Activated CD4-positive, alpha-beta T cell treated with anti-CD3 and anti-CD28 coated beads for 36 hours (primary cell): ENCODE data around the gene ALCAM. TPM values are rescaled to one million over a fixed set of nuclear protein-coding genes. Genes with fewer than 3 reads are reported as not detected.

Experiments
- ATAC-seq: fragments of 200-7000 bp; cut with Tn5 transposase; one replicate; pipeline ENCODE4 v1.10.0; 2021; ENCODE audit warnings: mild to moderate bottlenecking, moderate library complexity
- CTCF ChIA-PET: fragments of 350-600 bp; sonication (Branson Sonifier 250); formaldehyde crosslinking; loops from one replicate; lab custom pipeline; 2021; ENCODE audit warnings: antibody characterized with exemption; lab: Charles Lee
- POLR2A ChIA-PET: fragments of 350-600 bp; sonication (Branson Sonifier 250); formaldehyde crosslinking; loops from one replicate; lab custom pipeline; 2021; ENCODE audit warnings: antibody characterized with exemption, inconsistent platforms; lab: Charles Lee
- DNase-seq: peaks from one replicate; pipeline ENCODE4 v3.0.0-alpha.2; 2020
- H3K27ac Mint-ChIP-seq: one replicate; pipeline ENCODE4 v1.8.0; 2021; ENCODE audit warnings: mixed read lengths
- H3K27me3 Mint-ChIP-seq: one replicate; pipeline ENCODE4 v1.8.0; 2021; ENCODE audit warnings: mixed read lengths
- H3K36me3 Mint-ChIP-seq: one replicate; pipeline ENCODE4 v1.8.0; 2021; ENCODE audit warnings: low read depth, mixed read lengths
- H3K4me1 Mint-ChIP-seq: one replicate; pipeline ENCODE4 v1.8.0; 2021; ENCODE audit warnings: mixed read lengths
- H3K4me3 Mint-ChIP-seq: one replicate; pipeline ENCODE4 v1.8.0; 2021; ENCODE audit warnings: mild to moderate bottlenecking, moderate library complexity, mixed read lengths
- H3K9me3 Mint-ChIP-seq: one replicate; pipeline ENCODE4 v1.8.0; 2021; ENCODE audit warnings: low read depth, mixed read lengths
- intact Hi-C, 2 experiments: fragments of 100-400 bp; cut with DNase I in 1 of 2; cut with micrococcal nuclease in 1 of 2; formaldehyde crosslinking; loops; one replicate each; pipeline versions ENCODE4 v1.14.2 to v1.15.1; 2022 to 2024; cut with DNase I, micrococcal nuclease
- total RNA-seq, 2 experiments: library from RNA; stranded (reverse); gene quantifications; one replicate each; pipeline ENCODE4 v1.2.3, GENCODE V29; 2021

Gene ALCAM
- total RNA-seq, 2 experiments from 2014 or later: 22.0 TPM

- intact Hi-C loops: no loop called here
- Mint-ChIP-seq H3K27me3 (peaks cover 3% of the 10 kb centered on the region), H3K27ac (no peak overlapping the region), H3K9me3 (no peaks in the 10 kb centered on the region), H3K4me1 (no peaks in the 10 kb centered on the region), H3K4me3 (no peak overlapping the region), H3K36me3 (no peaks in the 10 kb centered on the region)
- ATAC-seq (no peak), DNase-seq (no peak)
- POLR2A ChIA-PET: no interaction called here
- CTCF ChIA-PET: interaction anchor here (1.7 kb wide), 1 partner anchor 15 kb away, joined by 7 read pairs; no protein-coding TSS in a partner anchor
Measured at GRCh38 chr3:105502333-105502732, 135.6 kb downstream of the ALCAM start.

DNA sequence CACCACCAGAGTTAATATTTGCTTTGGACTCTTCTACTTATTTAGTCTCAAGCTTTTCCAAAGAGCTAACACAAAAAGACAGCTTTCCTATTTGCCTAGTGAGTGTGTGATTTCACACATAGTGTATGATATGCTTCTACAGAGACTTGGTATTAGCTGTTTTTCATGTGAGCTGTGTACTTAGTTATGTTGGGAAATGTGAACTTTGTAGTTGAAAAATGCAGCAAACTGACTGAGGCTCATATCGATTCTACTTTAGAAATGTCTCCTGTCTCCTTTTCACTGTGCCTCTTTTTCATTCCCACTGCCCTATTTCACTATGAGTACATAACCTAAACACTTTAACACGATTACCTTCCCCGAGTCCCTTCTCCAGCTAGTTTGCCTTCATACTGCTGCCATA lies 136.5 kb downstream of the ALCAM start:
- no peak overlapping the region for H3K27ac Mint-ChIP-seq
- H3K4me1 Mint-ChIP-seq: no peaks in the 10 kb centered on the region
- intact Hi-C loops: no loop called here
- no peak for ATAC-seq
- CTCF ChIA-PET: interaction anchor here (1.7 kb wide), 1 partner anchor 14 kb away, joined by 7 read pairs; no protein-coding TSS in a partner anchor
- no peaks in the 10 kb centered on the region for H3K36me3 Mint-ChIP-seq
- no peaks in the 10 kb centered on the region for H3K9me3 Mint-ChIP-seq
- no peak overlapping the region for H3K4me3 Mint-ChIP-seq
- POLR2A ChIA-PET: no interaction called here
- H3K27me3 Mint-ChIP-seq: peaks cover 4% of the 10 kb centered on the region
- DNase-seq: no peak

GRCh38 chr3:105504440-105504951 lies 137.8 kb downstream of the ALCAM start:
- Mint-ChIP-seq H3K4me3 (no peak overlapping the region), H3K9me3 (no peaks in the 10 kb centered on the region), H3K27ac (no peak overlapping the region), H3K4me1 (no peaks in the 10 kb centered on the region), H3K27me3 (peaks cover 7% of the 10 kb centered on the region), H3K36me3 (no peaks in the 10 kb centered on the region)
- ChIA-PET CTCF (interaction anchor here (0.7 kb wide), 1 partner anchor 250 kb away, joined by 3 read pairs; no protein-coding TSS in a partner anchor), POLR2A (no interaction called here)
- intact Hi-C loops: no loop called here
- ATAC-seq (no peak), DNase-seq (no peak)

DNA sequence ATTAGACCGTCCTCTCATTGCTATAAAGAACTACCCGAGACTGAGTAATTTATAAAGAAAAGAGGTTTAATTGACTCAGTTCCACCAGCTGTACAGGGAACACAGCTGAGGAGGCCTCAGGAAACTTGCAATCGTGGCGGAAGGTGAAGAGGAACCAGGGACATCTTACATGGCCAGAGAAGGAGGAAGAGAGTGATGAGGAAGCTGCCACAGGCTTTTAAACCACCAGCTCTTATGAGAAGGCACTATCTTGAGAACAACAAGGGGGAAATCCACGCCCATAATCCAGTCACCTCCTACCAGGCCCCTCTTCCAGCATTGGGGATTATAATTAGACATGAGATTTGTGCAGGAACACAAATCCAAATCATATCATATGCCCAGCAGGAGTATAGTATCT lies 138.5 kb downstream of the ALCAM start:
- H3K4me1 Mint-ChIP-seq: no peaks in the 10 kb centered on the region
- ChIA-PET CTCF (interaction anchor here (0.7 kb wide), 1 partner anchor 251 kb away, joined by 3 read pairs; no protein-coding TSS in a partner anchor), POLR2A (no interaction called here)
- DNase-seq (no peak), ATAC-seq (no peak)
- H3K4me3 Mint-ChIP-seq: no peak overlapping the region
- H3K27me3 Mint-ChIP-seq: peaks cover 7% of the 10 kb centered on the region
- H3K27ac Mint-ChIP-seq: no peak overlapping the region
- intact Hi-C loops: no loop called here
- H3K36me3 Mint-ChIP-seq: no peaks in the 10 kb centered on the region
- no peaks in the 10 kb centered on the region for H3K9me3 Mint-ChIP-seq

- H3K27me3 Mint-ChIP-seq: peaks cover 7% of the 10 kb centered on the region
- H3K4me3 Mint-ChIP-seq: no peak overlapping the region
- no peaks in the 10 kb centered on the region for H3K9me3 Mint-ChIP-seq
- ChIA-PET CTCF (interaction anchor here (0.6 to 2.1 kb wide), 2 partner anchors 9 to 27 kb away, joined by 3 to 10 read pairs; no protein-coding TSS in a partner anchor), POLR2A (no interaction called here)
- H3K4me1 Mint-ChIP-seq: no peaks in the 10 kb centered on the region
- intact Hi-C loops: no loop called here
- no peaks in the 10 kb centered on the region for H3K36me3 Mint-ChIP-seq
- ATAC-seq (no peak), DNase-seq (no peak)
- no peak overlapping the region for H3K27ac Mint-ChIP-seq
Measured at GRCh38 chr3:105511031-105511430, 144.3 kb downstream of the ALCAM start.

- intact Hi-C loops: no loop called here
- Mint-ChIP-seq H3K27me3 (peaks cover 6% of the 10 kb centered on the region), H3K27ac (no peak overlapping the region), H3K4me3 (no peak overlapping the region), H3K4me1 (no peaks in the 10 kb centered on the region), H3K9me3 (no peaks in the 10 kb centered on the region), H3K36me3 (no peaks in the 10 kb centered on the region)
- no peak for DNase-seq
- ATAC-seq: no peak
- CTCF ChIA-PET: interaction anchor here (0.7 to 2.1 kb wide), 2 partner anchors 8 to 10 kb away, joined by 3 to 10 read pairs; no protein-coding TSS in a partner anchor
- POLR2A ChIA-PET: no interaction called here
Measured at GRCh38 chr3:105512061-105512460, 145.4 kb downstream of the ALCAM start.

DNA sequence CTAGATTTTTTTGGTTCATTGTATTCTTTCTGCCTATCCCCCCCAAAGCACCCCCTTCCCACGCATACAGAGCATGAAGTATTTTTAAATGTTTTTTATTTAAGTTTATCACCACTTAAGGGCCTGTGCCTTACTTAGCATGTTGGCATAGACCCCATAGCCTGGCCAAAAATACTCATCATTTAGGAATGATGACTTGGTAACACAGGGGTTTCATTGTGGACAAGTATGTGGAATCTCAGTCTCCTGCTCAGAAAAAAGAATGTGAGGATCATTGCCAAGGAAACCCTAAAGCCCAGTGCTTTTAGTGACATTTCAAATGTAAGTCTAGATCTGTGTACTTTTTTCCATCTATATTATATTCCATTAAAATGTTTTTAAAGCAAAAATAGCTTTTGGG lies 146.3 kb downstream of the ALCAM start:
- H3K36me3 Mint-ChIP-seq: no peaks in the 10 kb centered on the region
- intact Hi-C loops: no loop called here
- ATAC-seq: no peak
- CTCF ChIA-PET: no interaction called here
- no peaks in the 10 kb centered on the region for H3K9me3 Mint-ChIP-seq
- no peak for DNase-seq
- no peak overlapping the region for H3K4me3 Mint-ChIP-seq
- no peak overlapping the region for H3K27ac Mint-ChIP-seq
- peaks cover 3% of the 10 kb centered on the region for H3K27me3 Mint-ChIP-seq
- POLR2A ChIA-PET: no interaction called here
- H3K4me1 Mint-ChIP-seq: no peaks in the 10 kb centered on the region

- ATAC-seq (no peak), DNase-seq (no peak)
- Mint-ChIP-seq H3K27me3 (no peaks in the 10 kb centered on the region), H3K4me3 (no peak overlapping the region), H3K9me3 (no peaks in the 10 kb centered on the region), H3K27ac (no peak overlapping the region), H3K36me3 (no peaks in the 10 kb centered on the region), H3K4me1 (peaks cover 3% of the 10 kb centered on the region)
- CTCF ChIA-PET: no interaction called here
- POLR2A ChIA-PET: no interaction called here
- intact Hi-C loops: no loop called here
Measured at GRCh38 chr3:105513886-105514285, 147.2 kb downstream of the ALCAM start.

DNA sequence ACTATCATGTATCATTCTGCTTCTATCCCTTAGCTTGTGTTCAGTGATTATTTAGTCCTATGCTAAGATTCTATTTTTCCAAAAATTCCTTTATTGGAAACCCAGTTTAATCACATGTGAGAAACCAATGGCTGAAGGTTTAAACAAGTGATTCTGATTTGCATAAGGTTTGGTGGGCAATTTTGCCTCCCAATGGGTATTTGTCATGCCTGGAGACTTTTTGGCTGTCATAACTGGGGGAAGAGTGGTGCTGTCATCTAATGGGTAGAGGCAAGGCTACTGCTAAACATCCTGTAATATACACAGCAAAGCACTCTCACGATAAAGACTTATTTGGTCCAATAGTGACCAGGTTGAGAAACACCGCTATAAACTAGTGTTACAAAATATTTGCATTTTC lies 148.7 kb downstream of the ALCAM start:
- DNase-seq (no peak), ATAC-seq (no peak)
- peaks cover 2% of the 10 kb centered on the region for H3K27me3 Mint-ChIP-seq
- intact Hi-C loops: loop anchor here in 1 of 2 experiments (5.0 kb wide), 1 partner anchor 953 kb away; no protein-coding TSS in a partner anchor
- no peak overlapping the region for H3K4me3 Mint-ChIP-seq
- ChIA-PET CTCF (interaction anchor here (0.7 to 3.3 kb wide), 2 partner anchors 12 to 302 kb away, joined by 3 to 22 read pairs; no protein-coding TSS in a partner anchor), POLR2A (no interaction called here)
- no peaks in the 10 kb centered on the region for H3K9me3 Mint-ChIP-seq
- H3K4me1 Mint-ChIP-seq: peaks cover 3% of the 10 kb centered on the region
- no peaks in the 10 kb centered on the region for H3K36me3 Mint-ChIP-seq
- H3K27ac Mint-ChIP-seq: no peak overlapping the region

GRCh38 chr3:105516972-105517371 lies 150.3 kb downstream of the ALCAM start:
- CTCF ChIA-PET: interaction anchor here (1.0 to 3.3 kb wide), 3 partner anchors 11 to 98 kb away, joined by 3 to 22 read pairs (median 7); no protein-coding TSS in a partner anchor
- POLR2A ChIA-PET: no interaction called here
- Mint-ChIP-seq H3K4me1 (peaks cover 3% of the 10 kb centered on the region), H3K27ac (no peak overlapping the region), H3K9me3 (no peaks in the 10 kb centered on the region), H3K27me3 (peaks cover 2% of the 10 kb centered on the region), H3K36me3 (no peaks in the 10 kb centered on the region), H3K4me3 (no peak overlapping the region)
- intact Hi-C loops: loop anchor here (1.0 to 5.0 kb wide), 2 partner anchors 953 to 955 kb away; no protein-coding TSS in a partner anchor
- DNase-seq (no peak), ATAC-seq (no peak)

DNA sequence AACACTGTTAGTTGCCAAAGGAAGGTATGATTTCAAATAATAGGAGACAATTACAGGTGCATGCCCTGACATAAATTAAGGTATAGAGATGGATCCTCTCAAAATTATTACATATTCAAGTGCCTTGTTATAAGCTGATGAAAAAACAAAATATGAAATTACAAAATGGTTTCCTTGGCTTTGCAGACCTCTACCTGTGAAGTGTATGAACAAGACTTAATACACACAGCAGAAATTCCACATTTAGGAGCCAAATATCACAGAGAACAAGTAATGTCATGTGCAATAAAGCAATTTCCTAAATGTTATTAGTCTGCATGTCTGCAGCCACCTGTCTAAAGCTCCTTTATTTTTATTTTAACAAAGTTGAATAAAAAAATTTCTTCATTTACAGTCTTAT lies 151.5 kb downstream of the ALCAM start:
- H3K4me1 Mint-ChIP-seq: peaks cover 3% of the 10 kb centered on the region
- peaks cover 2% of the 10 kb centered on the region for H3K27me3 Mint-ChIP-seq
- no peak overlapping the region for H3K4me3 Mint-ChIP-seq
- ATAC-seq (no peak), DNase-seq (no peak)
- no peaks in the 10 kb centered on the region for H3K36me3 Mint-ChIP-seq
- H3K9me3 Mint-ChIP-seq: no peaks in the 10 kb centered on the region
- POLR2A ChIA-PET: no interaction called here
- no peak overlapping the region for H3K27ac Mint-ChIP-seq
- CTCF ChIA-PET: interaction anchor here (0.8 to 3.3 kb wide), 4 partner anchors 8 to 40 kb away, joined by 3 to 22 read pairs (median 6); no protein-coding TSS in a partner anchor
- intact Hi-C loops: loop anchor here (2.0 to 5.0 kb wide), 4 partner anchors 149 to 1547 kb away; no protein-coding TSS in a partner anchor
